NCI-H128 (cell line): ENCODE measurements around the gene GJD3.

Experiments
- DNase-seq: peaks from one replicate; lab custom pipeline; 2025; ENCODE audit not compliant: unreplicated experiment; lab: John Stamatoyannopoulos, UW

GJD3 gene

GRCh38 chr17:40342504-40343218, 21.9 kb downstream of the GJD3 start:
- no peak for DNase-seq

DNA sequence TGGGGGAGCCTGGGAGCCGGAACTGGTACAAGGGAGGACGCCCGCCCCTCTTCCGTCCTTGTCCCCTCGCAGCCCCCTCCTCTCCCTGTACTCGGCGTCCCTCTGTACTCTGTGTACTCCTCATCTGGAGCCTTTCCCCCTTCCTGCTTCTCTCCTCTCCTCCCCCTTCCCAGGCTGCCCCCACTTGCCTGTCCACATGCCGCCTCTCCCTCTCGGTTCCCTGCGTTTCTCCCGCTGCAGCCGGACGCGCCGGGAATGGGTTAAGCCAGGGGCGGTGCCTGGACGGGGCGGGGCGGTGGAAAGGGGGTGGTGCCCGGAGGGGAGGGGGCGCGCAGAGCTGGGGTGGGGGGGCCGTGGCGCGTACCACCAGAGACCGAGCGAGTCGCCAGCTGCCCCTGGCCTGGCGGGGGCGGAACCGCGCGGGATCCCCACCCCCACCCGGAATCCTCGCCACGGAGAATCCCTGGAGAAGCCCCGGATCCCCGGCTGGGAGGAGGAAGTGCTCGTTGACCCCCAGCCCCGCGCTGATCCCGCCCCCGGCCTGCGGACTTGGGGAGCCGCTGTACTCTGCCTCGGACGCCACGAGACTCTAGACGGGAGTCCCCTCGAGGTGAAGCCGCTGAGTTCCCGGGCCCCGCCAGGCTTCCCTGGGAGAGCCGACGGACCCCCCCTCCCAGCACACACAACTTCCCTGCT, 22.6 kb downstream of the GJD3 start:
- no peak for DNase-seq

- DNase-seq = no peak
Measured at GRCh38 chr17:40340880-40341807, 23.4 kb downstream of the GJD3 start.

GRCh38 chr17:40340327-40340726, 24.2 kb downstream of the GJD3 start:
- no peak for DNase-seq

DNA sequence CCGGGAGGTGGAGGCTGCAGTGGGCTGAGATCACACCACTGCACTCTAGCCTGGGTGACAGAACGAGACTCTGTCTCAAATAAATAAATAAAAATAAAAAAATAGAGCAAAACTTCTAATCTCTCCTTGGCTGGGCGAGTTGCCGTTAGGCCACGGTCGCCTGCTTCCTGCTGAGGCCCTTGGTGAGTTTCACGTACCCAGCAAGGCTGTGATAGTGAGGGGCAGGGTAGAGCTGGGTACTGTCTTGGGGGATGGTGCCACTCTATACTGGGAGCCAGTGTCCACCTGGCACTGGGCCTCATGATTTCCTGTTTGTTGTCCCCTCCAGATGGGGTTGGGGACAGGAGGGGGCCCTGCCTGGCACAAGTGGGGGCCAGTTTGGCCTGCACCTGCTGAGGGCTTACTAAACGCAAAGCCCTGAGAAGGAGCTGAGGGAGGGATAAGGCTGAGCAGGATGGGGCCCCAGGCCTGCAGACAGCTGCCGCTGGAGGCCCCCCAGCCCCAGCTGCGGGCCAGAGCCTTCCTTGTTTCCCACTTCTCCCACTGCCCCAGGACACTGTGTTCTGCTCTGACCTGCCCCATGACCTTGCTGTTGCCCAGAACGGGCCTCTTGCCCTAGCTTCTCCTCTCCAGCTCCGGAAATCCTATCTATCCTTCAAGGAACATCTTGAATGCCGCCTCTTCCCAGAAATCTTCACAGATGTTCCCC, 25.4 kb downstream of the GJD3 start:
- DNase-seq = no peak

- DNase-seq = no peak
Measured at GRCh38 chr17:40338058-40338457, 26.5 kb downstream of the GJD3 start.

DNA sequence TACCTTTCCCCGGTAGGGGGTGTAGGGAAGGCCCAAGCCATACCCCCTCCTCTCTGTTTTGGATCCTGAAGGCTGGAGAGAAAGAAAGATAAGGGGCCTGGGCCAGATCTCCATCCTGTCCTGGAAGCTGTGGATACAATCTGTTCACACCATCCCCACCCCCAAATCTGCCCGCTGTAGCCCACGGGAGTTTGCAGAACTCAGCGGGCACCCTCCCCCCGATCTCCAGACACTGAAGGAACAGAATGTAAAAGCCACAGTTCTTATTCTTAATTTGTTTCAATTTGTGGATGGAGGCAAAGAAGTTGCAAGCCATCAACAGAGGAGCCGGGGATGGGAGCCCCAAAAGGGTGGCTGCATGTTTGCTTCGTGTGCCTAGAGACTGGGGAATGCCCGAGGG, 27.2 kb downstream of the GJD3 start:
- no peak for DNase-seq

DNA sequence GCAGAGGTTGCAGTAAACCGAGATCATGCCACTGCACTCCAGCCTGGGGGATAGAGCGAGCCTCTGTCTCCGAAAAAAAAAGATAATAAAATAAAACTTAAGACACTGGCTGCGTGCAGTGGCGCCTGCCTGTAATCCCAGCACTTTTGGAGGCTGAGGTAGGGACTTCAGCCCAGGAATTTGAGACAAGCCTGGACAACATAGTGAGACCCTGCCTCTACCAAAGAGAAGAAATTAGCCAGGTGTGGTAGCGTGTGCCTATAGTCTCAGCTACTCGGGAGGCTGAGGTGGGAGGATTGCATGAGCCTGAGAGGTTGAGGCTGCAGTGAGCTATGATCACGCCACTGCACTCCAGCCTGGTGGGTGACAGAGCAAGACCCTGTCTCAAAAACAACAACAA, 28.9 kb downstream of the GJD3 start:
- DNase-seq = no peak

DNA sequence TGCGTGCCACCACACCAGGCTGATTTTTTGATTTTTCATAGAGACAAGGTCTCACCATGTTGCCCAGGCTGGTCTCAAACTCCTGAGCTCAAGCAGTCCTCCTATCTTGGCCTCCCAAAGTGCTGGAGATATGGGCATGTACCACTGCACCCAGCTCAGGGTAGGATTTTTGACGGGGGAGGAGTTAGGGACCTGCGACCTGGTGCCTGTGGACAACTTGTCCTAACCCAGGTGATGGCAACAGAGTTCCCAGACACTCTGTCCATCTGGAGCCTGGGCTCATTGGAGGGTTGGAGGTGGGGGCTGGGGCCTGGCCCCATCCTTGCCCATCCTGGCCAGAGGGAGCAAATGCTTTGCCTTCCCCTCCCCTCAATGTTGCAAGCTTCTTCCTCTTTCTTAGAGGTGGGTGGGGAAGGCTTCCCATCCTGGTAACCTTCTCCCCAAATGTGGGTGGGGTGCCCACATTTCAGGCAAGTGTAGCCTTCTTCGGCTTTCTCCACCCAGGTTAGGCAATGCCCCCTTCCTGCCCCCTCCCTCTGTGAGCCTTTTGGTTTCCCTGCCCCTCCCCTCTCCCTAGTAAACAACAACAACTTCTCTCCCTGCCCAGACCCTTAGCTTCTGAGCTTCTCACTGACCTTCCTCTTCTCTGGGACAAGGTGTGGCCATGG, 30.6 kb downstream of the GJD3 start:
- no peak for DNase-seq

DNA sequence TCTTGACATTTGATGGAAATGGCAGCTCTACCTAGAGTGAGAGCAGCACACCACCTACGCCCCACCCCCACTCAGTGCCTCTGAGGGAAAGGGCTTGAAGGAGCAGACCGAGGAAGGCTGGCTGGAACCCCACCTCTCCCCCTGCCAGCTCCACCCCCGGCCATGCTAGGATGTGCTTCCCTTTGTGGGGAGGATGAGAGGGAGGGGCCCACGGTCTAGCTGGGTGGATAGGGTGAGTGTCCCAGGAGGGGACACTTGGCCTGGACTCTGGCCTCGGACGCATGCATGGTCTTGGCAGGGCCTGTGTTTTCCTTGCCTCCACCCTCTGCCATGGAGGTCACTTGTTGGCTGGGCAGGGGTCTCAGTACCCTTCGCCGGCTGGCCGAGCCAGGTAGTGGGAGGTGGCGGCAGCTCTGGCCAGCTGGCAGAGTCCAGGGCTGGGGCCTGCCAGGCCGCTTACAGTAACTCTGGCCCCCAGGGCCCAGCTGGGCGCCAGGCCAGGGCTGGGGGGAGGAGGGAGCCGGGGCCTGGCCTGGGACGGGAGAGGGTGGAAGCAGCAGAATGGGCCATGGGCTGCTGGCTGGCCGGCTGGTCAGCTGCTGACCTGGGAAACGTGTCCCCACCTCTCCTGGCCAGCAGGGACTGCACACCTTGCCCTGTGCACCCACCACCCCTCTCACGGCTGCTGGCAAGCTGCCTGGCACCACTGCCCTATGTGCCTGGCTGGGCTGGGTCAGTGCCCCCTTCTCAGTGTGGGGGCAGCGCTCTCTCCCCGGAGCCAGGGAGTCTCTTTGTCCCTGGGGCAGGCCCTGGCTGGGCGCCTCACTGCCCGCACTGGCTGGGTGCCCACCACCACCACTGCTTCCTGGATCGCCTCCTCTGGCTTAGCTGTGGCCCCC, 32.5 kb downstream of the GJD3 start:
- DNase-seq = no peak

DNA sequence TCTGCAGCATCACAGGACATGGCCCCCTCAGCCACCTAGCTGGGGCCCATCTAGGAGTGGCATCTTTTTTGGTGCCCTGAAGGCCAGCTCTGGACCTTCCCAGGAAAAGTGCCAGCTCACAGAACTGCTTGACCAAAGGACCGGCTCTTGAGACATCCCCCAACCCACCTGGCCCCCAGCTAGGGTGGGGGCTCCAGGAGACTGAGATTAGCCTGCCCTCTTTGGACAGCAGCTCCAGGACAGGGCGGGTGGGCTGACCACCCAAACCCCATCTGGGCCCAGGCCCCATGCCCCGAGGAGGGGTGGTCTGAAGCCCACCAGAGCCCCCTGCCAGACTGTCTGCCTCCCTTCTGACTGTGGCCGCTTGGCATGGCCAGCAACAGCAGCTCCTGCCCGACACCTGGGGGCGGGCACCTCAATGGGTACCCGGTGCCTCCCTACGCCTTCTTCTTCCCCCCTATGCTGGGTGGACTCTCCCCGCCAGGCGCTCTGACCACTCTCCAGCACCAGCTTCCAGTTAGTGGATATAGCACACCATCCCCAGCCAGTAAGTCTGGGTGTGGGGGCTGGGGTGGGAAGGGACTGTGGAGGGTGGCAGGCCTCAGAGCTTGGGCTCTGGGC, 33.6 kb downstream of the GJD3 start:
- DNase-seq = no peak

GRCh38 chr17:40329839-40330794, 34.4 kb downstream of the GJD3 start:
- DNase-seq = no peak

DNA sequence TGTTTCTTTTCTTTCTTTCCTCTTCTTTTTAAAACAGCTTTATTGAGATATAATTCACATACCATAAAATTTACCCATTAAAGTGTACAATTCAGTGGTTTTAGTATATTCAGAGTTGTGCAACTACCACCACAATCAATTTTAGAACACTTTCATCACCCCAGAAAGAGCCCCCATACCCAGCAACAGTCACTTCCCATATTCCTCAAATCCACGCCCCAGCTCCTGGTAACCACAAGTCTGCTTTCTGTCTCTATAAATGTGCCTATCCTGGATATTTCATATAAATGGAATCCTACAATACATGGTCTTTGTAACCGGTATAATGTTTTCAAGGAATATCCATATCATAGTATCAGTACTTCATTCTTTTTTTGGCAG, 36.2 kb downstream of the GJD3 start:
- no peak for DNase-seq

- DNase-seq = no peak
Measured at GRCh38 chr17:40327735-40328385, 36.7 kb downstream of the GJD3 start.

DNA sequence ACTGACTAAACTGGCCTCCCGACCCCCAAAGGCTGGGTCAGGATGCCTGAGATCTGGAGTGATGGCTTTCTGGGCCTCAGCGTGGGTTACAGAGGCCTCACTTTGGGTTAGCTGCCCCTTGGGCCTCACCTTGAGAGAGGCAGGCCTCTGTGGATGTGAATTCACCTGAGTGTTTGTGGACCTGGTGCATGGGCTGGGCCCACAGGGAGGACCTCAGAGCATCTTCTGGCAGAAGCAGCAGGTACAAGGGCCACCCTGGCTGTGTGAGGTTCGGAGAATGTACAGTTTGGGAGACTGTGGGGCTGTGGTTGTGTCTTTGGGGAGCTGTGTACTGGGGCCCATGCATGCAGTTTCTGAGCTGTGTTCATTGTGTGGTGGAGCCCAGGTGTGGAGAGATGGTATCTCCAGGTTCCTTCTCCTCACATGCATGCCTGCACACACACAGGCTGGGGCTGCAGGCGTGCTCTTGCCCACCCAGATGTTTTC, 37.2 kb downstream of the GJD3 start:
- DNase-seq = no peak

DNA sequence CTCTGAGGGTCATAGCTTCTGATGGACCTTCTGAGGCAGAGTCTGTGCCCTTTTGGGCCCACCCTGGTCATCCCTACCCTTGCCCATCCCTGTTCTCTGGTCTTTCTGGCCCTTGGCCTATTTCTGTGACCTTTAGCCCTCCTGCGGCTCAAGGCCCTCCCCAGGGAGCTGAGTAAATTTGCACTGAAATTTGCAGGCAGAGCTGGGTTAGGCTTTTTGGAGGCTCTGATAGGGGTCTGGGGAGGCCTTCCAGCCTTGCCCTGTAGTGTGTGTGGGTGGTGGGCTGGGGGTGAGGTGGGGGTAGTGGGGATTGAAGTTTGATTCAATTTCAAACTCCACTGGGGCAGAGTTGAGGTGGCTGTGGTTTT, 37.7 kb downstream of the GJD3 start:
- DNase-seq = no peak

GRCh38 chr17:40326014-40326831, 38.3 kb downstream of the GJD3 start:
- no peak for DNase-seq
